HG03442 (cell line): ENCODE measurements around the gene BICDL2.
"Not testable (repeated sequence)": the region's sequence is repeated elsewhere in the genome, so short reads cannot be mapped to it uniquely, and the experiment has no call there.

Experiments
- ATAC-seq: cut with Tn5 transposase; IDR thresholded peaks from one replicate; pipeline ENCODE4 v1.9.1; 2021; ENCODE audit warnings: mild to moderate bottlenecking, moderate library complexity; ENCODE audit not compliant: unreplicated experiment

BICDL2 gene

DNA sequence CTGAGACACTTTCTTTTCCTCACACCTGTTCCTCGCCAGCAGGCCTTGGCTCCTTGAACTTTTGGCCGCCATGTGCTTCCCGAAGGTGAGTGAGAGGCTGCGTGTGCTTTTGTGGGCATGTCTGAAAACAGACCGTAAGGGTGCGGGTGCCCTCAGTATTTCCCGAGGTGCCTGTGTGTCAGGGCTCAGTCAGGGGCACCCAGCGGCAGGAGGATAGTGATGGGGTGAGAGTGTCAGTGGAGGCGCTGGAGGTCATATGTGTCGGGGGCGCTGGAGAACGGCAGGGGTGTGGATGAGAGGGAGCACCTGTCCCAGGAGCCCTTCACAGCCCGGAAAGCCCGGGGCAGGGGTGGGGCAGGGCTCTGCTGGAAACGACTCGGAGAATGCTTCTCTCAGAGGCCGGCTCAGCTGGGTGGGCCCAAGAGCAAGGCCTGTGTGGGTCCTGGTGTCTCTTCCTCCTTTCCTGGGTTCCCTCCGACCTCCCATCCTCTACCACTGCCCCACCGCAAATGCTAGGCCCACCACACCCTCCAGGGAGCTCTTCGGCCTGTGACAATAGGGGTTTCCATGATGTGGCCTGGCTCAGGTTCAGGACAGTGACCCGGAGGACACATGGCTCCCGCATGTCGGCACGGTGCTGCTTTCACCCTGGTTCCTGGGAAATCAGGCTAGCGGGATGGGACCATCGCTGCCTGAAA lies 29.1 kb upstream of the BICDL2 start:
- no peak for ATAC-seq

GRCh38 chr16:3065069-3065741 lies 28.5 kb upstream of the BICDL2 start, which contains the start of gene IL32:
TSS of gene IL32 (plus strand) at chr16:3065640. CDS start at chr16:3065812, 172 bp downstream.
- ATAC-seq, result no peak

DNA sequence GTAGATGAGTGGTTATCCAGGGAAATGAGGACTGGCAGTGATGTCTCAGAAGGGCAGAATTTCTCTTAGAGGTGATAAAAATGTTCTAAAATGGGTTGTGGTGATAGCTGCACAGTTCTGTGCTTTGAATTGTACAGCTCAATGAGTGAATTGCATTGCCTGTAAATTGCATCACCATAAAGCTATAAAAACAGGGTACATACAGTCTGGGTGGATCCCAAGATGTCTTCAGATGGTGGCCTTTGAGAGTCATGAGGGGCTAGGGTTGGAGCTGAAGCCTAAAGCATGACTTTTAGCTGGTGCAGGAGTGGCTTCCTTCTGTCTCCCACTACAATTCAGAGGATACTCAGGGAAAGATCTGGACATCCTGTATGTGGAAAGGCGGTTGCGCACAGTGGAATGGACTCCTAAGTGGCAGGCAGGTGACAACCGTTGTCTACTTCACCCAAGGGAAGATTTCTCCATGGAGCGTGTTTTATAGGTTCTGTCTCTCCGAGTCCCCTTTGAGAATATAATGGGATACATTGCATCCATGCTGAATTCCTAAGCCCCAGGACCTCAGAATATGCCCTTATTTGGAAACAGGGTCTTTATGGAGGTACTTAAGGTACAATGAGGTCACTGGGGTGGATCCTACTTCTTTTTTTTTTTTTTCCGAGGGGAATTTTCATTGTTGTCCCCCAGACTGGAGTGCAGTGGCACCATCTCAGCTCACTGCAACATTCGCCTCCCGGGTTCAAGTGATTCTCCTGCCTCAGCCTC lies 27.1 kb upstream of the BICDL2 start:
- ATAC-seq, result no peak

GRCh38 chr16:3062553-3062952 lies 25.8 kb upstream of the BICDL2 start:
- no peak for ATAC-seq

DNA sequence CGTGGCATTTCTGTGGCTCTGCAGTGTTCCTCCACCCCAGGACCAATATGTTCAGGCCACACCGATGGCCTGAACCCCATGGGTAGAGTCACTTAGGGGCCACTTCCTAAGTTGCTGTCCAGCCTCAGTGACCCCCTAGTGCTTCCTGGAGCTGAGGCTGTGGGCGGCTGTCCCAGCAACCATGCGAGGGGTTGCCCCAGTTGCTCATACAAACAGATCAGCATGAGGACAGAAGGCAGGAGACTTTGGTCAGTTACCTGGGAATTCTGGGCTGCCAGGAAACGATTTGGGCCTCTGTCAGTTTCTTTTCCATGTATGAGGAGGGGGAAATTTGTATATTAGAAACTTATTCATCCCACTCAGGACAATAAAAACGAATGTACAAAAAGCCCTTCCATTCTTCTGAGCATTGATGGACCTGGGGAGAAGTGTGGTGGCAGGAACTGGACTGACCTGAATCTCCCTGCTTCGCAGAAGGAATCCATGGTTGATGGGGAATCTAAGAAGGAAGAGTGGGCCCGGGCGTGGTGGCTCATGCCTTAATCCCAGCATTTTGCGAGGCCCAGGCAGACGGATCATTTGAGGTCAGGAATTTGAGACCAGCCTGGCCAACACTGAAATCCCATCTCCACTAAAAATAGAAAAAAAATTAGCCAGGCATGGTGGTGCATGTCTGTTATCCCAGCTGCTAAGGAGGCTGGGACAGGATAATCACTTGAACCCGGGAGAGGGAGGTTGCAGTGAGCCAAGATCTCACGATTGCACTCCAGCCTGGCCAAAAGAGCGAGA lies 23.8 kb upstream of the BICDL2 start:
- no peak for ATAC-seq

GRCh38 chr16:3059723-3060242 lies 23.0 kb upstream of the BICDL2 start:
- no peak for ATAC-seq

- peak; percentile 75 for ATAC-seq
Observed at GRCh38 chr16:3059041-3059722, 22.4 kb upstream of the BICDL2 start.

- peak; percentile 19 for ATAC-seq
Observed at GRCh38 chr16:3058139-3059030, 21.6 kb upstream of the BICDL2 start.

DNA sequence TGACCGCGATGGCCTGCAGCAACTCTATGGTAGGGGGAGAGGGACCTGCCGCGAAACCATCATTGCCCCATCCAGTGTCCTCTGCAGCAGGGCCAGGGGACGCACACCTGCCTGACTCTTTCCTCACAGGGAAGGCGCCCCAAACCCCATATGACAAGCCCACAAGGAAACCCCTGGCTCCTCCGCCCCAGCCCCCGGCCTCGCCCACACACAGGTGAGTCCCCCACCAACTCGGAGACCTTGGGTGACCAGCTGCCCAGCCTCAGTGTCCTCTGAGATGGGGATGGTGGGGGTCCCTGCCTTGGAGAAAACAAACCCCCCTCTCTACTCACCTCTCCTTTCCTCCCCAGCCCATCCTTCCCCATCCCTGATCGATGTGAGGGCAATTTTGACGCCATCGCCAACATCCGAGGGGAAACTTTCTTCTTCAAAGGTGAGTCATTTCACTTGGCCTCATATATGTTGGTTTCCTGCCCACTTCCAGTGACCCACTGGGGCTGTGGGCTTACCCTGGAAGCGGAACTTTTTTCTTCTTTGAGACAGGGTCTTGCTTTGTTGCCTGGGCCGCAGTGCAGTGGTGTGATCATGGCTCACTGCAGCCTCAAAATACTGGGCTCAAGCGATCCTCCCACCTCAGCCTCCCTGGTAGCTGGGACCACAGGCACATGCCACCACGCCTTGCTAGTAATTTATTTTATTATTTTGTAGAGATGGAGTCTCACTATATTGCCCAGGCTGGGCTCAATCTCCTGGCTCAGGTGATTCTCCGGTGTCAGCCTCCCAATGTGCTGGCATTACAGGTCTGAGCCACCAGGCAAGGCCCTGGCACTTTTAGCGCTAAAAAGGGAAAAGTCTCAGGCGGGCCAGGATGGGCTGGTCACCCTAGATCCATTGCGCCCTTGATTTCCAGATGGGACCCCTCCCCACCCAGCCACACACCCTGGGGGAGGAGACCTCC lies 20.7 kb upstream of the BICDL2 start:
- no peak for ATAC-seq

GRCh38 chr16:3056336-3057180 lies 19.8 kb upstream of the BICDL2 start:
- no peak for ATAC-seq

DNA sequence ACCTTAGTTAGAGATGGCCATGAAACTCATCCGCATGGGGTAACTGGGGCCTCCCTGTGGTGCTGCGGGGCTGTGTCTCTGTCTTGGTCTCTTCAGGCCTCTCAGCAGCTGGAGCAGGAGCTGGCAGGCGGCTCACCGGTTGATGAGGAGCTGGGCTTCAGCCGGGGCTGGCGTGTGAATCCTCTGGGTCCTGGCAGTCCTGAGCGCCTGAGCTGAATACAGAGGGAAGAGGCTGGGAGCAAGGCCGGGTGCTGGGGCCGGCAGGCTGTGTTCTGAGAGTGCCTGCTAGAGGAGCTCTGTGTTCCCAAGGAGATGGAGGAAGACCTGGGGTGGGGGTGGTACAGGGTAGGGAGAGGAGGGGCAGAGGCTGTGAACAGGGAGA lies 19.0 kb upstream of the BICDL2 start:
- ATAC-seq, result not testable (repeated sequence)

- no peak for ATAC-seq
Observed at GRCh38 chr16:3054965-3055733, 18.4 kb upstream of the BICDL2 start.

- ATAC-seq, result not testable (repeated sequence)
Observed at GRCh38 chr16:3053330-3053710, 16.6 kb upstream of the BICDL2 start.

DNA sequence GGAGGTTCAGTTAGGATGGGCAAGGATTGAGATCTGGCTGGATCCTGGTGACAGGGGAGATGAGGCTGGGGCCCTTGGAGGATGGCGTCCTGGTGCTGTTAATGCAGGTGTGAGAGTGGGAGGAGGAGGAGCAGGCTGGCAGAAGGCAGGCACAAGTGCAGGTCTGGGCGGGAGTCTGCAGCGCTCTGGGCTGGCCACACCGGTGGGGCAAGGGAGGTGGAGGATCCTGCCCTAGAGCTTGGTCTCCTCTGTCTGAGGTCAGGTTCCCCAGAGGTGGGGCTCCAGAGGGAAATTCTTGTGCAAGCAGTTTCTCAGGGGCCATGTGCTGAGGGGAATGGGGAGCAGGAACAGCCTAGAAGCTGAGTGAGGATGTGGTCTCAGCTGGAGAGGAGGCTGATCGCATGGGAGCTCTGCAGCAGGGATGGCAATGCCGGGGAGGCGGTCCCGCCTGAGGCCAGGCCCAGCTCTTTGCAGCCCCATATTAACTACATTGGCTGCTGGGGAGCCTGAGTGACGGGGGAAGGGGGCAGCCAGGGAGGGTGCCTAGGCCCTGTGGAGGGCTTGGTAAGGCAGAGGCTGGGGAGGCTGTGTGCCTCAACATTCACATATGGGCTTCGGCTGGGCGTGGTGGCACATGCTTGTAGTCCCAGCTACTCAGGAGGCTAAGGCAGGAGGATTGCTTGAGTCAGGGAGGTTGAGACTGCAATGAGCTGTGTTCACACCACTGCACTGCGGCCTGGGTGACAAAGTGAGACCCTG lies 16.0 kb upstream of the BICDL2 start:
- ATAC-seq, result not testable (repeated sequence)

- no peak for ATAC-seq
Observed at GRCh38 chr16:3051494-3051893, 14.8 kb upstream of the BICDL2 start.

- no peak for ATAC-seq
Observed at GRCh38 chr16:3051009-3051408, 14.3 kb upstream of the BICDL2 start.
